ENCODE results near the gene LYST.
"Not testable (repeated sequence)": the region's sequence is repeated elsewhere in the genome, so short reads cannot be mapped to it uniquely, and the experiment has no call there.

Gene LYST

DNA sequence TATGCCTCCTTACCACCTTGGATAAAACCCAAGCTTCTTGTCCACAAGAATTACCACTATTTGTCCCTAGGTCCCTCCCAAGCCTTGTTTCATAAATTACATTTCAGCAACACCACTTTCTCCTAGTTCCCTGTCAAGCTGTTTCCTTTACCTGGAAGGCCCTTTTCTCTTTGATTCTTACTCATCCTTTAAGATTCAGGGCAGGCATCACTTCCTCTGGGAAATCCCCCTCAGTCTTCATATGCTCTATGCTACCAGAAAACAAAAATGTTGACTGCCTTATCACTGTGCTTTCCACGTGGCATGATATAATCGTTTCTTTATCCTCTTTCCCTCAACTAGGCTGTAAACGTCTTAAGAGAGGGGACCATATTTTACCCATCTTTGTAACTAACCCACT lies 102.7 kb downstream of the LYST start:
- no peak for DNase-seq (ENCODE audit: low read depth)

DNA sequence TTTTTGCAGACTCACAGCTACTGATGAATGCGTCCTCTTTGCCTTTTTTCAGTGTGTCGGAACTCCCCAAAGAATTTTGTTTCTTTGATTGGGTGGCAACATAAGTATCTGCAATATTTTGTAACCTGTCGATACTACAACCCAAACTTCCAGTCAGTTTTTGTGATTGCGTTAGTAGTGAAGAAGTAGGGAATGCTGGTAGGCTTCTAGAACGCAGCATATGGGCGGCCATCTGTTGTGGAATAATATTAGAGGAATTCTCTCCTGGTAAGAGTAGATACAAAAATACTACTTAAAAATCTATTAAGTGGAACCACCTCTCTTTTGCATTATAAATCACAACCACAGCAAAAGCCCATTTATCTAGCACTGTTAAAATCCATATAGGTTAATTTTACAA lies 107.4 kb downstream of the LYST start:
- no peak for DNase-seq (ENCODE audit: low read depth)

DNA sequence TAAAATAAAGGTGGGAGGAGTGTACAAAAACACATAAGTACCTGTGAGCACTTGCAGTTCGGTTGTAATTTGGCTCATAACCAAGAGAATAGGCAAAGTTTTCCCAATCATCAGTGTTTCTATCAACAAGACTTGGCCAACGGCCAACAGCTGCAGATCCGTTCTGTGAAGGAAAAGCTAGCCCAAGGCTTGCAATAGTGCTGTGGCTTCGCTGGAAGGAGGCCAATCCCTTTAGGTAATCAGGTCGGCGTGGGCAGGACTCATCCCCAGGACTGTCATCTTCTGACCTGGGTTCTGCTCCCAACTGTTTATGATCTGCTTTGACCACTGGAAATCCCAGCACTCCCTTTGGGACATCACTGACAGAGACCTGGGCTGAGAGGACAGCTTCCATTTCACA lies 107.8 kb downstream of the LYST start:
- no peak for DNase-seq (ENCODE audit: low read depth)

DNA sequence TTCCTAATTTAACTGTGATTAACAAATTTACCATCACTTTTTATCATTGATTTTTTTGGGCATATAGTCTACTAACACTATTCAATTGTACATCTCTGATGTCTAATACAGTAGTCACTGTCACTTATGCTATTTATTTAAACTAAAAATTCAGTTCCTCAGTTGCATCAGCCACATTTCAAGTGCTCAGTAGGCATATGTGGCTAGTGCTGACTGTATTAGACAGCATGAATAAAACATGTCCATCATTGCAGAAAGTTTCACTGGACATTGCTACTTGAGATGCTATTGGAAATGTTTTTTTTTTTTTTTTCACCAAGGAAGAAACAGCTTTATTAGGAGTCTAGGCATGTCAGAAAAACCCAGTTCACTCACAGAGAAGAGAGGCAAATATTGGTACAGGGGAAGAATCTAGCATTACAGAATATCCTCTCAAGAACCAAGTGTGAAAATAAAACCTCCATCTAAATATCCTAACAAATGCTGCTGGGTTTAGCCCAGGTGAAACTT lies 109.1 kb downstream of the LYST start:
- no peak for DNase-seq (ENCODE audit: low read depth)

DNA sequence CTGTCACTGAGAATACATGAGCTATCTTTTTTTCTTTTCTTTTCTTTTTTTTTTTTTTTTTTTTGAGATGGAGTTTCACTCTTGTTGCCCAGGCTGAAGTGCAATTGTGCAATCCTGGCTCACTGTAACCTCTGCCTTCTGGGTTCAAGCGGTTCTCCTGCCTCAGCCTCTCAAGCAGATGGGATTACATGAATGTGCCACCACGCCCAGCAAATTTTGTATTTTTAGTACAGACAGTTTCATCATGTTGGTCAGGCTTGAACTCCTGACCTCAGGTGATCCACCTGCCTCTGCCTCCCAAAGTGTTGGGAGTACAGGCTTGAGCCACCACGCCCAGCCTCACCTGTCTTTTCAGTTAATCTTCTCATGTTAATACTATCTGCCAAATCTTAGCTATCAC lies 112.5 kb downstream of the LYST start:
- DNase-seq (ENCODE audit: low read depth): not testable (repeated sequence)

DNA sequence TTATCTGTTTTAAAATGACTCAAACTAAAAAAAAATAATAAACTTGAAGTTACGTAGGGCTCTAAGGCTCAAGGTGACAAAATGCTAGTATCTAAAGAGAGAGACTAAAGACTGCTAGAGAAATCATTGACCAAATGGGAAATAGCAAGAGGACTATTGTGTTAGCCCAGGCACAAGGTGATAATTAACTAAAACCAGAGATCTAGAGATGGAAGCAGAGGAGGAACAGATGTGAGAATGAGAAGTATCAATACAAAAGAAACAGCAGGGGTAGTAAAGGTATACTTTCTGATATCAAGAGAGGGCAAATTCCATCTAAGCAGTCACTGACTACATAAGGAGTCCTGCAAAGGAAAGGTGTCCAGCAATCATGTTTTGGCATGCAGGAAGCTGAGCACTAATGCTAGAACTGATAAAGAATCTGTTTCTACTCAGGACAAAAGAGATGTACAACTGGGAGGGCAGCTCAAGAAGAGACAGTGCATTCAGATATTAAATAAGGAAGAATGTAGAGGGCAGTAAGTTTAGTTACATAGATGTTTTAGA lies 116.9 kb downstream of the LYST start:
- DNase-seq (ENCODE audit: low read depth): no peak

DNA sequence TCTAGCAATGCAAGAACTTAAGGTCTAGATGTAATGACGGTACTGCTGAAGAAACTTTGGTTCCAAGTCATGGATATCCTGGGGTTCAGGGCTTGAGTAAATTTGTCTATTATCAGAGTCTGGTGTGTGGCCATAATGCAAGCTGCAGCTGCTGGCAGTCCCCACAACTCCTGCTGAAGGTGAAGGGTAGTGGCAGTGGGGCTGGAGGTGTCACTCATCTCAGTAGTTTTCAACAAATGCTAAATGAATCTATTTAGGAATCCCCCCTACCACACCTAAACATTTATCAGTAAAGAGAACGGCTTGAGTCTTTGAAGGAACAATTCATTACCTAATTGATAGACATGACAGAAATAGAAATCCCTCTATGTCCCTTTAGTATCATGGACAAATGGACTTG lies 118.0 kb downstream of the LYST start:
- DNase-seq (ENCODE audit: low read depth): no peak

DNA sequence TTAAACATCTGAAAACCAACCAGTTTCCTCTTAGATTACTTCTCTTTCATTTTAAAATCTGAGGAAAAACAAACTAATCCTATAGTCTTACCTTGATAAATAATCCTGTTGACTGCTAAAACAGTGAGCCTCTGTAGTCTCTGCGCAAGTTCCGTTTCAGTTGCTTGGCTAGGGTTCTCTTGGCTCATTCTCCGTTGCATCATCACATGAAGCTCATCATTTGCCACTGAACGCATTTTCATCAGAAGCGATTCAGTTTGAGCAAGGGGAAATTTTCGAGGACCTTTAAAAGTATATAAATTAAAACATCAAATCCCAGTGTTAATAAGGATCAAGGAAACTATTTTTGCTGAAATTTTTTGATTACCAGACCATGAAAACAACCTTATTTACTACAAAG lies 120.5 kb downstream of the LYST start:
- no peak for DNase-seq (ENCODE audit: low read depth)

DNA sequence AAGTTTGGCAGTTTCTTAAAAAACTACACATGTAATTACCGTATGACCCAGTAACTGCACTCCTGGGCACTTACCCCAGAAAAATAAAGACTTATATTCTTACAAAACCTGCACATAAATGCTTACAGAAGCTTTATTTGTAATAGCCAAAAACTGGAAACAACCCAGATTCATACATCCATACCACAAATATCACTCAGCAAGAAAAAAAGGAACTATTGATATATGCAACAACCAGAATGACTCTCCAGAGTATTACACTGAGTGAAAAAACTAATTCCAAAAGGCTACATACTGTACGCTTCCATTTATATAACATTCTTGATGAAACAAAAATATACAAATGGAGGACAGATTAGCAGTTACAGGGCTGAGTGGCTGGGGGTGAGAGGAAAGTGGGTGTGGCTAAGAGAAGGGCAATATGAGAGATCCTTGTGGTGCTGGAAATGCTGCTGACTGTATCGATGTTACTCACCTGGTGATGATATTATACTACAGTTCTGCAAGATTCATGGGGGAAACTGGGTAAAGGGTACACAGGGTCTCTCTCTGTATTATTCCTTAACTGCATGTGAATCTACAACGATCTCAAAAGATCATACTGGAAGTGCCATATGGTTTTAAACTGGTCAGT lies 121.1 kb downstream of the LYST start:
- DNase-seq (ENCODE audit: low read depth): no peak

DNA sequence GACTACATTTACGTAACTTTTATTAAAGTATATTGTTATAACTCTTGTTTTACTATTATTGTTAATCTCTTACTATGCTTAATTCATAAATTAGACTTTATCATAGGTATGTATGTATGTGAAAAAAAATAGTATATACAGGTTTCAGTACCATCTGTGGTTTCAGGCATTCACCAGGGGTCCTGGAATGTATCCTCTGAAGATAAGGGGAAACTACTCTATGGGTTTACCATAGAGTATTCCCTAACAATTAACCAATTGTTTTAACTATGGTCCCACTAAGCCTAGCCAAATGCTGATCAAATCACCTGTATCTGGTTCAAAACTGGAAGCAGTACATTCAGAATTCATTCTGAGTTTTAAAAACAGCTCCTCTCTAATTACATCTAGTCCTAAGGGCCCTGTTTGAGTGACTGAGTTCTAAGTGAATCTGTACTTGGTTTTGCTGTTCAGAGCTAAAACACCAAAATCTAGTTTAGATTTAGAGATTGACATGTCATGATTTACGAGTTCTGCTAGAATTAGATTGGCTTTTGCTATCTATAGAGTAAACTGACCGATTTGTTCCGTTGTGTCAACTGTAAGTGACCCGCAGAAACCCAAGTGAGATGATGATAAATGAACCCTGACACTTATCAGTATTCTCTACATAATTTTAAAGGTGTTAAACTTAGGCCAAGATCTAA lies 123.6 kb downstream of the LYST start:
- DNase-seq (ENCODE audit: low read depth): no peak

DNA sequence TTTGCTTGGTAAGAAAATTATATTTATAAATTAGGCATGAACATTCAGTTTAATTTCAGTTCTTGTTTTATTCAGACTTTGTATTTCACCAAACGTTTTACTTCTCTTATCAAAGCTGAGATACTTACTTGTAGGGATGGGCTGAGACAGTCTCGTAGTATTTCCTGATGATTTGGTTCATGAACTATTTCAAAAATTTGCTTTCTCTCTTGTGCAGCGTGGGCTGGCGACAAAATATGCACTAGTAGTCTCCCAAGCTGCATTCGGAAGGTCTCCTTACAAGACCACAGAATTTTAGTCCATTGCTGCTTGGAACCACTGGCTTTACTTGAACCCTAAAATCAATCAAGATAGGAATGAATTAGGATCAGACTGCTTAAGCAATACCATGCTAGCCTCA lies 125.4 kb downstream of the LYST start:
- DNase-seq (ENCODE audit: low read depth): no peak

DNA sequence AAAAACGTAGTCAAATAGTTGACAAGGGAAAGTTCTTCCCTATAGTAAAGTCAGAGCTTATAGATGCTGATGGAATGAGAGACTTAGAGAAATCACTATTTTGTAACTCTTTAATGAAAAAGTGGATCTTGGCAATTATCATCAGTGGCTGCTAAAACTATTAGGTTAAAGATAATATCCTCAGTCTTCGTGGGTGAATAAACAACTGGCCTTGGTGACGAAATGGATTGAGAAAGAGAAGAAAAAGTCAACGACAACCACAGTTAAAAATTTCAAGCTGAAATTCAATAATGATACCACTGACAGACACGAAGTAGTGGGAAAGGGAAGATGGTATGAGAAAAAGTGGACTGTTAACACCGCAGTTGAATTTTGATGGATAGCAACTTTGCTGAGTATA lies 127.1 kb downstream of the LYST start:
- DNase-seq (ENCODE audit: low read depth): no peak

DNA sequence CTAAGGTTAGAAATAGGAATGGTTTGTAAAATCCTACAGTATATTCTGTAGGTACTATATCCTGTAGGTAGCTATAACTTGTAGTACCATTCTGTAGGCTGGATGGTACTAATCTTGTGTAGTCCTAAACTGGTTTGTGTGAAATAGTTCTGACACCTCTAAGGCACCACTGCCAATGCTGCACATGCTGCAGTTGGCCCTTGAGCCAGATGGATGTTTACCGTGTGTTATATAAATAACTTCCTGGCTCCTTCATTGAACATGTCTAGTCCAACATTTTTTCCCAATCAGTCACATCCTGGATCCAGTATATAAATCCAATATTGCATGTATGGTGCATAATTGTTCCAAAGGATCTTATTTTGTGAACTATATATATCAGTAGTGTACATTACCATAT lies 127.6 kb downstream of the LYST start:
- DNase-seq (ENCODE audit: low read depth): no peak

DNA sequence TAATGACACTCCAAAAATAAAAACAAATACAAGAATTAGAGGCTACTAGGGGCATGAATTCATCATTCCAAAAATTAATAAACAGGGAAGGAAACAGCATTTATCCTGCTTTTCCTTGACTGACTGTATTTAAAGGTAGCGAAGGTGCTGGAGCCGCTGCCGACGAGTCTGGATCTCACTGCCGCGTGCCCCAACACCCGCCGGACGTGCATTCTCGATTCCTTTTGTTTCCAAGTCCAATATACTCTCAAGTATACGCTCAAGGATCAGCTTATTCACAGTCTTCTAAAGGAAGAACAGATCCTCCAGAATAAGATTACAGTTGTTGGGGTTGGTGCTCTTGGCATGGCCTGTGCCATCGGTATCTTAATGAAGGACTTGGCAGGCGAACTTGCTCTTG lies 129.0 kb downstream of the LYST start:
- no peak for DNase-seq (ENCODE audit: low read depth)

DNA sequence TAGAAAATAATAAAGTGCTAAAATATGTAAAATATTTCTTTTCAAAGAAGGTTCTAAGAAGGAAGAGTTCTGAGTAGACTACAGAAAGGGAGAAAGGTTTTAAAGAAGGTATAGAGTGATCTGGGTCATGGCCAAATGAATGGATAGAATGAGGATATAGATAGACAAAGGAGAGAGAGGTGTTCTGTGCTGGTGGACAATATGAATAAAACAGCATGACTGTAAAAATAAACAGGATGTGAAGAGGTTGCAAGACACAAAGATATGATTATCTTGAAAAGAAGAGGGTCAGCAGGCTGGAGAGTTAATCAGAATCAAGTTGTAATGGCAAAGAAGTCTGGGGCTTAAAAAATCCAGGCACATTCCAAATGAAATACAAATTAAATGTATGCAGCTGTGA lies 130.4 kb downstream of the LYST start:
- DNase-seq (ENCODE audit: low read depth): no peak

DNA sequence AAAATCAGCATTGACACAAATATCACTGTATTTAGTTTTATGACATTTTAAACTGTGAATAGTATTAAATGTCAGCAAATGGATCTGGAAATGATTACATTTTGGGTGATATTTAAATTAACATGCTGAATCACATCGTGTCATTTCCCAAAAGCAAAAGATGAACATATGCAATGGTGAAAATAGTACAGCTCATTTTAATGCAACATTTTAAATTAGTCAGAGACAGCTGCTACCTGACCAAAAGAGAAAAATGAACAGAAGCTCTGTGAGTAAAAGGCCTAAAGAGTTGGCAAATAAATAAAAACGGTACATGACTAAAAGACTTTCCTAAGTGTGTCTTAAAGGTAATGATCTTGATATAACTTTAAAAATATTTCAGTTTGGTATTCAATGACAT lies 131.1 kb downstream of the LYST start:
- no peak for DNase-seq (ENCODE audit: low read depth)

DNA sequence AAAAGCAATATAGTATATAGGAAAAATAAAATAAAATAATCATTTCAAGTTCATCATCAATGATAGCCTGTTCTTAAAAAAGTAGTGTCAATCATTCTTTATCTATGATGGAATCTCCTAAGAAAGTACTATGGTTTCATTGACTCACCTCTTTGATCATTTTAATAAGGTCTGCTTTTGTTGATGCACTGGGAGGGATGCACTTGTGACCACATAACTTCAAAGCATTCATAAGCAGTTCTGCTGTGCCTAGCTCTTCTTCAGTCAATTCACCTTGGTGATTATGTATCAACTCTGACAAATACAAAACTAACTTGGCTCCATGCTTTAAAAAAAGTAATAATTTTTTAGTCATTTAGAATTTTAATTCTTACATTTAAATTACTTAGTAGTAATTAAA lies 132.4 kb downstream of the LYST start:
- DNase-seq (ENCODE audit: low read depth): no peak

DNA sequence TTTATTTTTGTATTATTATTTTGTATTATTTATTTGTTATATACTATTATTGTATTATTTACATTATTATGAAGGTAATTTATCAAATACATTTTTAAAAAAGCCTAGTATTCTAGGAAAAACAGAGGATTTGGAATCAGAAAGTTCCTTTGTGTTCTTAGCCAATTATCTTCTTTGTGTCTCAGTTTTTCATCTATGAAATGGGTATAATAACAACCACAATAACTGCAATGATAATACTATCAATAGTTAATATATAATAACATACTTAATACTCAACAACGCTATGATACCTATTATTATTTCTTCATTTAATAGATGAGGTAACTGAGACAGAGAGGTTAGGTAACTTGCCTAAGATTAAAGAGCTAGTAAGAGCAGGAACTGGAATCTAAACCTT lies 136.7 kb downstream of the LYST start:
- no peak for DNase-seq (ENCODE audit: low read depth)

DNA sequence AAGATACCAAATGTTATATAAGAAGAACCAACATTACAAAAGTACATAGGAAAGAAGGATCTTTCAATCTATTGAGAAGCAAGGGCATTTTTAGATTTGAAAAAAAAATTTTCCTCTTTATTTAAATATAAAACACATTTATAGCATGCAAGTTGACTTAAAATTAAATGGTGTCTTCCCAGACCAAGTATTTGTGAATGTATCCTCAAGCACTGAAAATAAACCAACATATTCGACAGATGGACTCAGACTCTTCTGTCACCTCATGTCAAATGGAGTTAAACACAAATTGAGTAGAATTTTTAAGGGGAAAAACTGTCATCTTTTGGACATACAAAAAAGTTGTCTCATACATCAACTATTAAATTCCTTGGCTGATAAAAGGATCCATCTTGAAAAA lies 140.1 kb downstream of the LYST start:
- DNase-seq (ENCODE audit: low read depth): no peak

DNA sequence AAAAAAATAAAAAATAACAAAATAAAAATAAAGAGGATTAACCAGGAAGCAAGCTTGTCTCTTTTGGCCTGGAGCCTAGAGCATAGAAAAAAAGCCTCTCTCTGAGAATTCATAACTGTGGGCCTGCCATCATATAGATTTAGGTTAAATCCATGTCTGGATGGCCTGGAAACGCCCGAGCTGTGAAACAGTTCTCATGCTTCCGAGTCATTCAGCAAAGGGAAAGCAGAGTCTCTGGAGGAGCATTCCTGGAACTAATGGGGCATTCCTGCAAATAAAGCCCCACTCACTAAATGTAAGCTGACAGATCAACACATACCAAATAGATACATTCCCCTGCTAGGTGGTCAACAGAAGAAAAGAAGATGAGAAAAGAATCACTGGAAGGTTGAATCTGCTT lies 141.3 kb downstream of the LYST start:
- DNase-seq (ENCODE audit: low read depth): no peak

DNA sequence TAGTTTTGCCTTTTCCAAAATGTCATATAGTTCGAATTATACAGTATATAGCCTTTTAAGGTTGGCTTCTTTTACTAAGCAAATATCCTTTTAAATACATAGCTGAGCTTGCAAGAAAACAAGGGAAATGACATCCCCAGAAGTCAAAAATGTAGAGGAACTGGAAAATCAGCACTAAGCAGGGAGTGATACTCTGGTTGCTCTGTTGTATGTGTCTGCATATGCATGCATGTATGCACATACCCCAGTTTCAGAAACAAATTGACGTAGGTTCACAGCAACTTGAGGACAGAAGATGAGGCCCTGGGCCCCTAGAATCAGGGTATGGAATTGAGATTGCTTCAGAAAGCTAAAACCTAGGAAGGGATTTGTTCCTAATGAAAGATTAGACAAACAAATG lies 142.0 kb downstream of the LYST start:
- DNase-seq (ENCODE audit: low read depth): no peak

DNA sequence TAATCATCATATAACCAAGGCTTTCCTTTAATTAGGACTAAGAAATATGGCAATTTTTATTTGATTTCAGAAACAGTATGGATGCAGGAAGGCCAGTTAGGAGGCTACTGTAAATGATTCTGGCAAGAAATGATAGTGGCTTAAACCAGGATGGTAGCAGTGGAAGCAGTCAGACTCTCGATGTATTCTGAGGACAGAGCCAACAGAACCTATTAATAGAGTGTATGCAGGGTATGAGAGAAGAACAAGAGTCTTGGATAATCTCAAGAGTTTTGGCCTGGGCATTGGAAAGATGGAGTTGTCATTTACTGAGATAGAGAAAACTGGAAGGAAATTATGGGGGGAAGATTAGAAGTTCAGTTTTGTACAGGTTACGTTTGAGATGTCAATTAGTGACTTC lies 143.8 kb downstream of the LYST start:
- no peak for DNase-seq (ENCODE audit: low read depth)

DNA sequence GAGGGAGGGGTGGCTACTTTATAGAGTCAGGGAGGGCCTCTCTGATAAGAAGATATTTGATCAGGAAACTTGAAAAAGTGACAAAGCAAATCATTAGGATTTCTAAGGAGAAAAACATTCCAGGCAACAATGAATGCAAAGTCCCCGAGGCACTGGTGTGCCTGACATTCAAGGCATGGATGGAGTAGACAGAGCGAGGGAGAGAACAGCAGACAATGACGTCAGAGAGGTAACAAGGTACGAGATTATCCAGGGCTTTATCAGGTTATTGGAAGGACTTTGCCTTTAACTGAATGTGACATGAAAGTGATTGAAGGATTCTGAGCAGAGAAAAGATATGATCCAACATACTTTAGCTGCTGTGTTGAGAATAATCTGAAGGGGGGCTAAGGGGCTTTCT lies 144.7 kb downstream of the LYST start:
- DNase-seq (ENCODE audit: low read depth): no peak

DNA sequence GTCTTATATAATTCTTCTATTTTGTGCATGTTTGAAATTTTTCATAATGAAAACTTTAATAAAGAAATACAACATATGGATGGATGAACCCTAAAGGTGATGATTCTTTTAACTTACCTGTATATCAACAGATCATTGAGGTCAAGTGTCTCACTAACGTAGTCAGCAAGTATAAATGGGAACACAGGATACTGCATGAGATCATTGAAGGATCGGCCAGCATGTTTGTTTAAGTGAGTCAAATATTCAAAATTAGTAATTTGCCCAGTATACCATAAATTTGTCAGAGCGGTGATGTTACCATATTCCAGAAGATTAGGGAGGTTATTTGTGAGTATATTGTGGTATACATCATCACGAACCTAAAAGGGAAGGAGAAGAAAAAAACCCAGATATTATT lies 146.2 kb downstream of the LYST start:
- no peak for DNase-seq (ENCODE audit: low read depth)
